ENCODE measurements around the gene TMEM175.

Gene TMEM175

DNA sequence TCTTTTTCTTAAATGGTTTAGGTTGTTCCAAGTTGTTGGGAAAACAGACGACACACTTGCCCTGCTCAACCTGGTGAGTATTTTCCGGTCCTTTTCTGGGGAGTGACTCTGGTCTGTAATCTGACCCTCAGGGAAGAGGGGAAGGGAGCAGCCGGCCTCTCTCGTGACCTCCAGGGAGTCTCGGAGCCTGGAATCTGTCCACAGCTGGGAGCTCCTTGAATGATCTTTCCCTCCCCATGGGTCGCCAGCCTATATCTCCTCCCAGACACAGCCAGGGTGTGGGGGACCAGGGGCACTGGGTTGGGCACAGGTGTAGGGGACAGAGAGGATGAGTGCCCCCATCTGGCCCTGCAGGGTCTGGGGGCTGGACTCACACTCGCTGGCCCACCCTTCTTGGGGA, 18.9 kb downstream of the TMEM175 start:
- H3K4me3 ChIP-seq (ENCODE audit: low read depth in 1 of 5, low read length in 5 of 5), result no peak overlapping the region
- H3K9ac ChIP-seq (ENCODE audit: low read length in 5 of 5), result no peak overlapping the region
- H3K27me3 ChIP-seq (ENCODE audit: control insufficient read depth in 5 of 5, insufficient read depth in 4 of 5, low read length in 5 of 5), result no peaks in the 10 kb centered on the region
- no peak overlapping the region for H3K27ac ChIP-seq (ENCODE audit: low read depth, low read length)
- H3K9me3 ChIP-seq (ENCODE audit: control insufficient read depth in 5 of 5, low read length in 5 of 5), result no peaks in the 10 kb centered on the region
- H3K36me3 ChIP-seq (ENCODE audit: control insufficient read depth in 5 of 5, insufficient read depth in 5 of 5, low read length in 5 of 5), result peaks cover 0 to 51% (median 32%) of the 10 kb centered on the region in 5 donors
- peaks cover 0 to 3% (median 0%) of the 10 kb centered on the region in 5 donors for H3K4me1 ChIP-seq (ENCODE audit: control insufficient read depth in 5 of 5, insufficient read depth in 5 of 5, low read length in 5 of 5)

DNA sequence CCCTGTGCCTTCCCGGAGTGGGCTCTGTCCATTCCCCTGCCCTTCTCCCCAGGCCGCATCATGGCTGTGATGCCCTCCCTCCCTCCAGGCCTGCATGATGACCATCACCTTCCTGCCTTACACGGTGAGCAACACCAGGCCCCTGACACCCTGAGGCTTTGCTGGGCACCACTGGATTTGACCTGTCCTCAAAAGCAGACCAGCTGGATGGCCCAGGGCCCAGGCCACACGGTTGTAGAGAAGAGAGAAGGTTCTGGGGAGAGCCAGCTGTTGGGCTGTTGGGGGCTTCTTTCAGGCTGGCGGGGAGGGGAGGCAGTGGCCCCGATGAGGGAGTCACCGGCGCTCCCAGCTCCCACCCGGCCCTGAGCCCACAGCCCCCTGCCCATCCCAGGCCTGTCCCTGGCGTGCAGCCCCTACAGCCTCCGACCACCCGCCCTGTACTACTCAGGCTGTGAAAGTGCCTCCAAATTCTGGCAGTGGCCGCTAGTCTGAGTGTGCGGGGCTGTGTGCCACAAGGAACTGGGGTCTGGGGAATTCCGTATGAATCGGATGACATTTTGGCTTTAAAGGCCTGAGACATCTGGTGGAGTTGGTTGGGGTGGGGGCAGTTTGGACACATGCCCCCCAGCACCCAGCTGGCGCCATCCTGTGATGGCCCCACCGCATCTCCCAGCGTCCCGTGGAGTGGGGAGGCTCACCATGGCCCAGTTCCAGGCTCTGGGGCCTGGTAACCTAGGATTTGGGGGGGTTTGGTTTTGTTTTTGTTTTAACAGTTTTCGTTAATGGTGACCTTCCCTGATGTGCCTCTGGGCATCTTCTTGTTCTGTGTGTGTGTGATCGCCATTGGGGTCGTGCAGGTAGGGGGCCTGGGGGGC, 19.6 kb downstream of the TMEM175 start:
- Histone ChIP-seq H3K4me1 (ENCODE audit: control insufficient read depth in 5 of 5, insufficient read depth in 5 of 5, low read length in 5 of 5) (no peaks in the 10 kb centered on the region), H3K4me3 (ENCODE audit: low read depth in 1 of 5, low read length in 5 of 5) (no peak overlapping the region), H3K27ac (ENCODE audit: low read depth, low read length) (no peak overlapping the region), H3K36me3 (ENCODE audit: control insufficient read depth in 5 of 5, insufficient read depth in 5 of 5, low read length in 5 of 5) (peaks cover 0 to 51% (median 32%) of the 10 kb centered on the region in 5 donors), H3K27me3 (ENCODE audit: control insufficient read depth in 5 of 5, insufficient read depth in 4 of 5, low read length in 5 of 5) (no peaks in the 10 kb centered on the region), H3K9me3 (ENCODE audit: control insufficient read depth in 5 of 5, low read length in 5 of 5) (no peaks in the 10 kb centered on the region), H3K9ac (ENCODE audit: low read length in 5 of 5) (no peak overlapping the region)

DNA sequence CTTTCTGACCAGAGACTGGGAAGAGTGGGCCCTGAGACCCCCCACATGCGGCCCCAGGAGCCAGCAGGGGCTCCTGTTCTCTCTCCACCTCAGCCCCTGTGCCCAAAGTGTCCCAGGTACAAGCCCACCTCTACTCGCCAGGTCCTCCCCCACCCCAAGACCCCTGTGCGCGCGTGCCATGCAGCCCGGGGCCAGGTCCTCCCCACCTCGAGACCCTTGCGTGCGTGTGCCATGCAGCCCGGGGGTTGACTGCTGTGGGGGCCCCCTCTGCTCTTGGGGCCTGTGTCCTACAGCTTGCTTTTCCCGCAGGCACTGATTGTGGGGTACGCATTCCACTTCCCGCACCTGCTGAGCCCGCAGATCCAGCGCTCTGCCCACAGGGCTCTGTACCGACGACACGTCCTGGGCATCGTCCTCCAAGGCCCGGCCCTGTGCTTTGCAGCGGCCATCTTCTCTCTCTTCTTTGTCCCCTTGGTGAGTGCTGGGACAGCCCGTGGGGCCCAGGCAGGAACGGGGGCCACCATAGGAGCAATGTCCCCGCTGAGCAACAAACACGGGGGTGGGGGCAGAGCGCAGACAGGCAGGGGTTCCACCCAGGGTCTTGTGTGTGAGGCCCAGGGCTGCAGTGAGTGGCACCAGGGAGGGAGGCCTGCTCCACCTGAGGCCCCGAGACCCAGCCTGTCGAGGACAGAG, 20.8 kb downstream of the TMEM175 start:
- Histone ChIP-seq H3K27me3 (ENCODE audit: control insufficient read depth in 5 of 5, insufficient read depth in 4 of 5, low read length in 5 of 5) (no peaks in the 10 kb centered on the region), H3K9ac (ENCODE audit: low read length in 5 of 5) (no peak overlapping the region), H3K9me3 (ENCODE audit: control insufficient read depth in 5 of 5, low read length in 5 of 5) (no peaks in the 10 kb centered on the region), H3K4me3 (ENCODE audit: low read depth in 1 of 5, low read length in 5 of 5) (no peak overlapping the region), H3K4me1 (ENCODE audit: control insufficient read depth in 5 of 5, insufficient read depth in 5 of 5, low read length in 5 of 5) (no peaks in the 10 kb centered on the region), H3K36me3 (ENCODE audit: control insufficient read depth in 5 of 5, insufficient read depth in 5 of 5, low read length in 5 of 5) (peaks cover 0 to 60% (median 40%) of the 10 kb centered on the region in 5 donors), H3K27ac (ENCODE audit: low read depth, low read length) (no peak overlapping the region)

DNA sequence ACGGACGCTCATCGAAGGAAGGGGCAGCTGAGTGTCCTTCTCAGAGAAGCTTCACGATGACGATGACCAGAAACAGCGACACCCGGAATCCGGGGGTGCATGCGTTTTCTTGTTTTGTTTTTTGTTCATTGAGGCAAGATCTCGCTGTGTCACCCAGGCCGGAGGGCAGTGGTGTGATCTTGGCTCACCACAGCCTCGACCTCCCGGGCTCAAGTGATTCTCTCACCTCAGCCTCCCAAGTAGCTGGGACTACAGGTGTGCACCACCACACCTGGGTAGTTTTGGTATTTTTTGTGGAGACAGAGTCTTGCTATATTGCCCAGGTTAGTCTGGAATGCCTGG, 21.3 kb downstream of the TMEM175 start:
- no peak overlapping the region for H3K4me3 ChIP-seq (ENCODE audit: low read depth in 1 of 5, low read length in 5 of 5)
- H3K9ac ChIP-seq (ENCODE audit: low read length in 5 of 5), result no peak overlapping the region
- no peak overlapping the region for H3K27ac ChIP-seq (ENCODE audit: low read depth, low read length)
- peaks cover 0 to 65% (median 42%) of the 10 kb centered on the region in 5 donors for H3K36me3 ChIP-seq (ENCODE audit: control insufficient read depth in 5 of 5, insufficient read depth in 5 of 5, low read length in 5 of 5)
- no peaks in the 10 kb centered on the region for H3K9me3 ChIP-seq (ENCODE audit: control insufficient read depth in 5 of 5, low read length in 5 of 5)
- no peaks in the 10 kb centered on the region for H3K4me1 ChIP-seq (ENCODE audit: control insufficient read depth in 5 of 5, insufficient read depth in 5 of 5, low read length in 5 of 5)
- H3K27me3 ChIP-seq (ENCODE audit: control insufficient read depth in 5 of 5, insufficient read depth in 4 of 5, low read length in 5 of 5), result no peaks in the 10 kb centered on the region

DNA sequence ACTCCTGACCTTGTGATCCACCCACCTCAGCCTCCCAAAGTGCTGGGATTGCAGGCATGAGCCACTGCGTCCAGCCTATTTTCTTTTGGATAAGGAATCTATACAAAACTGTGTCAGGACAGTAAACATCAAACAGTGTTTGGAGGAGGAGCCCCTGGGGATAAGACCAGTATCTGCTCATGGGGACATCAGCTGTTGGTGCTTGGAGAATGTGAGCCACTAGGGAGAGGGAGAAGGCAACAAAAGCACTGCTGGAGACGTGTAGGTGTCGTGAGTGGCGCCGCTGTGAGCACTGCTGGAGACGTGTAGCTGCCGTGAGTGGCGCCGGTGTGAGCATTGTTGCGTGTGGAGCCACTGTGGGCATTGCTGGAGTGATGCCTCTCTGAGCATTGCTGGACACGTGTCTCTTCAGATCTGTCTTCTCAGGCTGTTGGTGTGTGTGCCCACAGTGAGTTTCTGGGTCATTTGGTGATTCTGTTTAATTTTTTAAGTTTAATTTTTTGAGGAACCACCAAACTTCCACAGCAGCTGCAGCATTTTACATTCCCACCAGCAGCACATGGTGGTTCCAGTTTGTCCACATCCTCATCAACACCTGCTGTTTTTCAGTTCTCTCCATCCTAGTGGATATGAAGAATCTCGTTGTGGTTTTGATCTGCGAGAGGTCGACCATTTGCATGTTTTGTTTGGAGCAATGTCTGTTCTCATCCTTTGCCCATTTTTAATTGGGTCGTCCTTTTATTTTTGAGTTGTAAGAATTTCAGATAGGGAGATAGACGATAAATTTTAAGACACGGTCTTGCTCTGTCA, 22.2 kb downstream of the TMEM175 start:
- H3K4me3 ChIP-seq (ENCODE audit: low read depth in 1 of 5, low read length in 5 of 5), result no peak overlapping the region
- H3K27ac ChIP-seq (ENCODE audit: low read depth, low read length), result no peak overlapping the region
- H3K36me3 ChIP-seq (ENCODE audit: control insufficient read depth in 5 of 5, insufficient read depth in 5 of 5, low read length in 5 of 5), result peaks cover 0 to 73% (median 51%) of the 10 kb centered on the region in 5 donors
- no peaks in the 10 kb centered on the region for H3K9me3 ChIP-seq (ENCODE audit: control insufficient read depth in 5 of 5, low read length in 5 of 5)
- no peak overlapping the region for H3K9ac ChIP-seq (ENCODE audit: low read length in 5 of 5)
- no peaks in the 10 kb centered on the region for H3K4me1 ChIP-seq (ENCODE audit: control insufficient read depth in 5 of 5, insufficient read depth in 5 of 5, low read length in 5 of 5)
- H3K27me3 ChIP-seq (ENCODE audit: control insufficient read depth in 5 of 5, insufficient read depth in 4 of 5, low read length in 5 of 5), result no peaks in the 10 kb centered on the region

DNA sequence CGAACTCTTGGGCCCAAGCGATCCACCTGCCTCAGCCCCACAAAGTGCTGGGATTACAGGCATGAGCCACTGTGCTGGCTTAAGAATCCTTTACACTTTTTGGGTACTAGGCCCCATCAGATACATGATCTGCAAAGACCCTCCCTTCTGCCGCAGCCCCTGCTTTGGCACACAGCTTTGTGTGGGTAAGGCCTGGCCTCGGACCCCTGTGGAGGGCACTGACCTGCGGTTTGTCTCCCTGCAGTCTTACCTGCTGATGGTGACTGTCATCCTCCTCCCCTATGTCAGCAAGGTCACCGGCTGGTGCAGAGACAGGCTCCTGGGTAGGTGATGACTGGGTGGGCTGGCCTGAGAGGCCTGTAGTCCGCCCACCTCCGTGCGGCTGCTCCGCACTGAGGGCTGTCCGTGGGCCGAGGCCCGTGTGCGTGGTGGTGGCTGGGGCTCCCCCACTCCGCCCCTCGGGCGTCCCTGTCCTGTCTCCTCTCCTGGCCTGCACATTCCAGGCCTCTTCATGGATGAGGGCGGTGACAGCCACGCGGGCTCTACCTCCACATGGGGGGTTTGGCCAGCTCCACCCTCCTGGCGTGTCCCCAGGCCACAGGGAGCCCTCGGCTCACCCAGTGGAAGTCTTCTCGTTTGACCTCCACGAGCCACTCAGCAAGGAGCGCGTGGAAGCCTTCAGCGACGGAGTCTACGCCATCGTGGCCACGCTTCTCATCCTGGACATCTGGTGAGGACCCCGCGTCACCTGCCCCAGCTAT, 23.1 kb downstream of the TMEM175 start:
- Histone ChIP-seq H3K4me3 (ENCODE audit: low read depth in 1 of 5, low read length in 5 of 5) (no peak overlapping the region), H3K36me3 (ENCODE audit: control insufficient read depth in 5 of 5, insufficient read depth in 5 of 5, low read length in 5 of 5) (peaks cover 0 to 82% (median 57%) of the 10 kb centered on the region in 5 donors), H3K27ac (ENCODE audit: low read depth, low read length) (no peak overlapping the region), H3K9me3 (ENCODE audit: control insufficient read depth in 5 of 5, low read length in 5 of 5) (no peaks in the 10 kb centered on the region), H3K27me3 (ENCODE audit: control insufficient read depth in 5 of 5, insufficient read depth in 4 of 5, low read length in 5 of 5) (no peaks in the 10 kb centered on the region), H3K9ac (ENCODE audit: low read length in 5 of 5) (no peak overlapping the region), H3K4me1 (ENCODE audit: control insufficient read depth in 5 of 5, insufficient read depth in 5 of 5, low read length in 5 of 5) (no peaks in the 10 kb centered on the region)

DNA sequence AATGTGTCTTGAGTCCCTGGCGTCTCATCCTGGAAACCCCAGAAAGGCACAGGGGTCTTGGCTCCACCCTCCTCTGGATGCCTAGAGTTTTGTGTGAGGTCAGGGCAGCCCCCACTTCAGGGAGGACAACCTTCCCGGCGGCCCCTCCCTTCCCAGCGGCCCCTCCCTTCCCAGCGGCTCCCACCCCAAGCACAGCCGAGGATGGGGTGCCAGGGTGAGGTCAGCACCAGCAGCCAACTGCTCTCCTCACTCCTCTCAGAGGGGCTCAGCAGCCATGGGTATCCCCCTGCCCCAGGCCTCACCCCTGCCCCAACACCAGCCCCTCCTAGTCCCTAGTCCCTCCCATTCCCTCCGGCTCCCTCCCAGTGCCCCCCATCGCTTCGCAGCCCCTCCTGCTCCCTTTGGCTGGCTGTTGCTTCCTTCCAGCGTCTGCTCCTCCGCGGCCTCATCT, 23.7 kb downstream of the TMEM175 start:
- Histone ChIP-seq H3K9ac (ENCODE audit: low read length in 5 of 5) (no peak overlapping the region), H3K4me3 (ENCODE audit: low read depth in 1 of 5, low read length in 5 of 5) (no peak overlapping the region), H3K4me1 (ENCODE audit: control insufficient read depth in 5 of 5, insufficient read depth in 5 of 5, low read length in 5 of 5) (no peaks in the 10 kb centered on the region), H3K9me3 (ENCODE audit: control insufficient read depth in 5 of 5, low read length in 5 of 5) (no peaks in the 10 kb centered on the region), H3K27me3 (ENCODE audit: control insufficient read depth in 5 of 5, insufficient read depth in 4 of 5, low read length in 5 of 5) (no peaks in the 10 kb centered on the region), H3K36me3 (ENCODE audit: control insufficient read depth in 5 of 5, insufficient read depth in 5 of 5, low read length in 5 of 5) (peaks cover 0 to 88% (median 61%) of the 10 kb centered on the region in 5 donors), H3K27ac (ENCODE audit: low read depth, low read length) (no peak overlapping the region)

DNA sequence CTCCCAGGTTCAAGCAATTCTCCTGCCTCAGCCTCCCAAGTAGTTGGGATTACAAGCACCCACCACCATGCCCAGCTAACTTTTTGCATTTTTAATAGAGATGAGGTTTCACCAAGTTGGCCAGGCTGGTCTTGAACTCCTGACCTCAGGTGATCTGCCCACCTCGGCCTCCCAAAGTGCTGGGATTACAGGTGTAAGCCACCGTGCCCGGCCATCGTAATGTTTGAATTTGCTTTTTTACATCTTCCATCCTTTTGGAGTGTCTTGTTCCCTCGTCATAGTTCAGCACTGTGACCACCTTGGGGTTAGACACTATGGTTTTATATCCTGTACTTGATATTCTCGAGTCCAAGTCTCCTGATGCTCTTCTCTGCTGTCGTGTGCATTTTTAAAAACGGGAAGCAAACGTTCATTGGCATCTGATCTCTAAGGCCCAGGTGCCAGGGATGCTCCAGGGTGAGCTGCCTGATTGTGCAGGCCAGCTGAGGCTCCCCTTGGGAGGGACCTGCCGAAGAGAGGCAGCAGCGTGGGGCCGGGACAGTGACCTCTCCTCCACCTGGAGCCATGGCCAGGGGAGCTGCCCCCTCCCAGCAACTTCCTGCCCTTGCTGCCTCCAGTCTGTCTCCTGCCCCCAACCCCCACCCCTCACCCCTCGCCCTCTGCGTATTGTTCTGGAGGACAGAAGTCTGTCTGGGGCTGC, 24.4 kb downstream of the TMEM175 start:
- H3K27ac ChIP-seq (ENCODE audit: low read depth, low read length), result no peak overlapping the region
- H3K36me3 ChIP-seq (ENCODE audit: control insufficient read depth in 5 of 5, insufficient read depth in 5 of 5, low read length in 5 of 5), result peaks cover 0 to 87% (median 60%) of the 10 kb centered on the region in 5 donors
- no peaks in the 10 kb centered on the region for H3K9me3 ChIP-seq (ENCODE audit: control insufficient read depth in 5 of 5, low read length in 5 of 5)
- no peaks in the 10 kb centered on the region for H3K27me3 ChIP-seq (ENCODE audit: control insufficient read depth in 5 of 5, insufficient read depth in 4 of 5, low read length in 5 of 5)
- H3K9ac ChIP-seq (ENCODE audit: low read length in 5 of 5), result no peak overlapping the region
- no peaks in the 10 kb centered on the region for H3K4me1 ChIP-seq (ENCODE audit: control insufficient read depth in 5 of 5, insufficient read depth in 5 of 5, low read length in 5 of 5)
- H3K4me3 ChIP-seq (ENCODE audit: low read depth in 1 of 5, low read length in 5 of 5), result no peak overlapping the region

DNA sequence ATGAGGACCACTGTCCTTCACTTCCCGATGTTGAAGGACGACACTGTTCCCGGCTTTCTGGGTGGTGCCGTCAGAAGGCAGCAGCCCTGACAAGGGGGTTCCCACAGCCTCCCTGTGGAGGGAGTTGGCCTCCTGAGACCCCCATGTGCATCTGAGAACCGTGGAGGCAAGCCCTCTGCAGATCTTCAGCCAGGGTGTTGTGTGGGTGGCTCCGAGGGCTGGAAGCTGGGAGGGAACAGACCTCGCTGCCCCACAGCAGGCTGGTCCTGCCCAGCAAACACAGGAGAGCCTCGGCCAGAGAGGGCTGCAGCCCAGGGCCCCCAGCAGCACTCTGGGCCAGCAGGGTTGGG, 24.9 kb downstream of the TMEM175 start:
- H3K27me3 ChIP-seq (ENCODE audit: control insufficient read depth in 5 of 5, insufficient read depth in 4 of 5, low read length in 5 of 5), result no peaks in the 10 kb centered on the region
- no peaks in the 10 kb centered on the region for H3K9me3 ChIP-seq (ENCODE audit: control insufficient read depth in 5 of 5, low read length in 5 of 5)
- H3K4me1 ChIP-seq (ENCODE audit: control insufficient read depth in 5 of 5, insufficient read depth in 5 of 5, low read length in 5 of 5), result no peaks in the 10 kb centered on the region
- no peak overlapping the region for H3K9ac ChIP-seq (ENCODE audit: low read length in 5 of 5)
- peaks cover 0 to 87% (median 63%) of the 10 kb centered on the region in 5 donors for H3K36me3 ChIP-seq (ENCODE audit: control insufficient read depth in 5 of 5, insufficient read depth in 5 of 5, low read length in 5 of 5)
- no peak overlapping the region for H3K27ac ChIP-seq (ENCODE audit: low read depth, low read length)
- H3K4me3 ChIP-seq (ENCODE audit: low read depth in 1 of 5, low read length in 5 of 5), result no peak overlapping the region

All from subcutaneous abdominal adipose tissue (tissue), 5 donors.